ENCODE data around the gene EXOSC5. TPM values are rescaled to one million over a fixed set of nuclear protein-coding genes. Genes with fewer than 3 reads are reported as not detected.

Gene EXOSC5
- total RNA-seq, 1 donor from 2014 or later, result 50.4 TPM

- DNase-seq (ENCODE audit: low spot score), result no peak
- no peak overlapping the region for H3K27ac Mint-ChIP-seq
- intact Hi-C loops (cut with micrococcal nuclease), result no loop called here
- no peaks in the 10 kb centered on the region for H3K27me3 Mint-ChIP-seq (ENCODE audit: low read depth)
- peaks cover 8% of the 10 kb centered on the region for H3K4me1 Mint-ChIP-seq (ENCODE audit: low read depth)
- no peaks in the 10 kb centered on the region for H3K9me3 Mint-ChIP-seq
- H3K36me3 Mint-ChIP-seq (ENCODE audit: low read depth), result peaks cover 35% of the 10 kb centered on the region
- H3K4me3 Mint-ChIP-seq (ENCODE audit: low read depth), result no peak overlapping the region
Observed at GRCh38 chr19:41422955-41423354, 25.8 kb upstream of the EXOSC5 start.

- Mint-ChIP-seq H3K4me3 (ENCODE audit: low read depth) (no peak overlapping the region), H3K36me3 (ENCODE audit: low read depth) (peaks cover 35% of the 10 kb centered on the region), H3K9me3 (no peaks in the 10 kb centered on the region), H3K27me3 (ENCODE audit: low read depth) (no peaks in the 10 kb centered on the region), H3K4me1 (ENCODE audit: low read depth) (peaks cover 4% of the 10 kb centered on the region), H3K27ac (no peak overlapping the region)
- DNase-seq (ENCODE audit: low spot score), result no peak
- intact Hi-C loops (cut with micrococcal nuclease), result no loop called here
Observed at GRCh38 chr19:41422456-41422855, 25.3 kb upstream of the EXOSC5 start.

DNA sequence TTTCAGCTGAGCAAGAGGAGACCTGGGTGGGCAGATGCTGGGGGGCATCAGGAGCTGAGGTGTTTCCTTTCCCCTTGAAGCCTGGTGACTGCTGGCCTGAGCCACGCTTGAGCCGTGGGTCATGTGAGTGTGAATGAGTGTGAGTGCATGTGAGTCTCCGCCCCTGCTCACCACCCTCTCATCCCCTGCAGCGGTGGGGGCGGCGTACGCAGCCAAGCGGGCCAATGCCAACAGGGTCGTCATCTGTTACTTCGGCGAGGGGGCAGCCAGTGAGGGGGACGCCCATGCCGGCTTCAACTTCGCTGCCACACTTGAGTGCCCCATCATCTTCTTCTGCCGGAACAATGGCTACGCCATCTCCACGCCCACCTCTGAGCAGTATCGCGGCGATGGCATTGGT, 24.8 kb upstream of the EXOSC5 start:
- H3K9me3 Mint-ChIP-seq, result no peaks in the 10 kb centered on the region
- no peaks in the 10 kb centered on the region for H3K27me3 Mint-ChIP-seq (ENCODE audit: low read depth)
- H3K27ac Mint-ChIP-seq, result no peak overlapping the region
- no peak for DNase-seq (ENCODE audit: low spot score)
- peaks cover 2% of the 10 kb centered on the region for H3K4me1 Mint-ChIP-seq (ENCODE audit: low read depth)
- intact Hi-C loops (cut with micrococcal nuclease), result no loop called here
- peaks cover 35% of the 10 kb centered on the region for H3K36me3 Mint-ChIP-seq (ENCODE audit: low read depth)
- H3K4me3 Mint-ChIP-seq (ENCODE audit: low read depth), result no peak overlapping the region

- no peaks in the 10 kb centered on the region for H3K27me3 Mint-ChIP-seq (ENCODE audit: low read depth)
- H3K36me3 Mint-ChIP-seq (ENCODE audit: low read depth), result peaks cover 36% of the 10 kb centered on the region
- H3K4me1 Mint-ChIP-seq (ENCODE audit: low read depth), result no peaks in the 10 kb centered on the region
- intact Hi-C loops (cut with micrococcal nuclease), result no loop called here
- H3K4me3 Mint-ChIP-seq (ENCODE audit: low read depth), result no peak overlapping the region
- H3K27ac Mint-ChIP-seq, result no peak overlapping the region
- no peaks in the 10 kb centered on the region for H3K9me3 Mint-ChIP-seq
- DNase-seq (ENCODE audit: low spot score), result no peak
Observed at GRCh38 chr19:41421314-41421713, 24.2 kb upstream of the EXOSC5 start.

DNA sequence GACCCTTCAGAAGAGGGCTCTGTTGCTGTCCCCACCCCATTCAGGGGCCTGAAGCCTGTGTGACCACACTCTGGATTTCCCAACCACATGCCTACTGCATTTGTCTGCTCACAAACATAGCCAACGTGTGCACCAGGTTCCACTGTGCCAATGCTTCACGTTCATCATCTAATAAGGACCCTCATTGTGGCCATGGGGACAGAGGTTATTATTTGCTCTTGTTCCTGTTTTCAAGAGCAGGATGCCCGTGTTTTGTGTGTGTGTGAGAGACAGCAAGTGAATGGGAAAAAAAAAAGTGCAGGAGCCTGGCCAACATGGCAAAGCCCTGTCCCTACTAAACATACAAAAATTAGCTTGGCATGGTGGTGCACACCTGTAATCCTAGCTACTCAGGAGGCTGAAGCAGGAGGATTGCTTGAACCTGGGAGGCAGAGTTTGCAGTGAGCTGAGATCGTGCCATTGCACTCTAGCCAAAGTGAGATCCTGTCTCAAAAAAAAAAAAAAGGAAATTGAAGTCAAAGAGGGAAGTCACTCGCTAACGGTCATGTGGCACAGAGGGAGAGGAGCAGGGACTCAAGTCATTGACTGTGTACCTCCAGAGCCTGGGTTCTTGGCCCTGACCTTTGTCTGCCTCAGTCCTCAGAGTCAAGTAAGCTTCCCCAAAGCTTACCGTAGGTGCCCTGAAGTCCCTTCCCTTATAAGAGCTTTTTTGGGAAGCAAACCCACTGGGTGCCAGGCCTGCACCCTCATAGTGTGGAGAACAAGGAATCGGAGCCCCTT, 23.1 kb upstream of the EXOSC5 start:
- Mint-ChIP-seq H3K27ac (no peak overlapping the region), H3K4me3 (ENCODE audit: low read depth) (no peak overlapping the region), H3K27me3 (ENCODE audit: low read depth) (no peaks in the 10 kb centered on the region), H3K4me1 (ENCODE audit: low read depth) (no peaks in the 10 kb centered on the region), H3K9me3 (no peaks in the 10 kb centered on the region), H3K36me3 (ENCODE audit: low read depth) (peaks cover 38% of the 10 kb centered on the region)
- intact Hi-C loops (cut with micrococcal nuclease), result no loop called here
- DNase-seq (ENCODE audit: low spot score), result no peak

DNA sequence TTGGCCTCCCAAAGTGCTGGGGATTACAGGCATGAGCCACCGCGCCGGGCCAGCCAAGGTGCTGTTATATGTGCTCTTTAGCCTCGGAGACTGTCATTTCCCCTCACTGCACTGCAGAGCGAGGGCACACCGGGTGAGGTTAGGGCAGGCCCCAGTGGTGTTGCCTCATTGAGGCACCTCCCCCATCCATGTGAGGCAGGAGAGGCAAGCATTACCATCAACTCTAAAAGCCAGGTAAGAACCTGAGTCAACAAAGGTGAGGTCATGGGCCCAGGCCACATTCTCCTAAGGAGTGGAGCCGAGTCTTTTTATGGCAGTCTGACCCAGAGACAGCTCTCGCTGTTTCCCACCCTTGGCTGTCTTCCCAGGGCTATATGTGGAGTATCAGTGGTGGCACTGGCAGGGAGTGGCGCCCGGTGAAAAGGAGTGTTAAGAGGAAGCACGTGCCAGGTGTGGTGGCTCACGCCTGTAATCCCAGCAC, 19.1 kb upstream of the EXOSC5 start:
- no peaks in the 10 kb centered on the region for H3K9me3 Mint-ChIP-seq
- no peak overlapping the region for H3K4me3 Mint-ChIP-seq (ENCODE audit: low read depth)
- H3K27me3 Mint-ChIP-seq (ENCODE audit: low read depth), result no peaks in the 10 kb centered on the region
- no peak for DNase-seq (ENCODE audit: low spot score)
- peaks cover 30% of the 10 kb centered on the region for H3K36me3 Mint-ChIP-seq (ENCODE audit: low read depth)
- no peak overlapping the region for H3K27ac Mint-ChIP-seq
- intact Hi-C loops (cut with micrococcal nuclease), result no loop called here
- H3K4me1 Mint-ChIP-seq (ENCODE audit: low read depth), result no peaks in the 10 kb centered on the region

GRCh38 chr19:41415154-41415571, 18.0 kb upstream of the EXOSC5 start:
- DNase-seq (ENCODE audit: low spot score), result no peak
- intact Hi-C loops (cut with micrococcal nuclease), result no loop called here
- no peak overlapping the region for H3K27ac Mint-ChIP-seq
- peaks cover 24% of the 10 kb centered on the region for H3K36me3 Mint-ChIP-seq (ENCODE audit: low read depth)
- no peaks in the 10 kb centered on the region for H3K27me3 Mint-ChIP-seq (ENCODE audit: low read depth)
- H3K4me1 Mint-ChIP-seq (ENCODE audit: low read depth), result no peaks in the 10 kb centered on the region
- no peaks in the 10 kb centered on the region for H3K9me3 Mint-ChIP-seq
- H3K4me3 Mint-ChIP-seq (ENCODE audit: low read depth), result no peak overlapping the region

GRCh38 chr19:41414461-41414860, 17.3 kb upstream of the EXOSC5 start:
- Mint-ChIP-seq H3K4me3 (ENCODE audit: low read depth) (no peak overlapping the region), H3K27me3 (ENCODE audit: low read depth) (no peaks in the 10 kb centered on the region), H3K27ac (no peak overlapping the region), H3K36me3 (ENCODE audit: low read depth) (peaks cover 19% of the 10 kb centered on the region), H3K9me3 (no peaks in the 10 kb centered on the region), H3K4me1 (ENCODE audit: low read depth) (peaks cover 3% of the 10 kb centered on the region)
- intact Hi-C loops (cut with micrococcal nuclease), result no loop called here
- no peak for DNase-seq (ENCODE audit: low spot score)

DNA sequence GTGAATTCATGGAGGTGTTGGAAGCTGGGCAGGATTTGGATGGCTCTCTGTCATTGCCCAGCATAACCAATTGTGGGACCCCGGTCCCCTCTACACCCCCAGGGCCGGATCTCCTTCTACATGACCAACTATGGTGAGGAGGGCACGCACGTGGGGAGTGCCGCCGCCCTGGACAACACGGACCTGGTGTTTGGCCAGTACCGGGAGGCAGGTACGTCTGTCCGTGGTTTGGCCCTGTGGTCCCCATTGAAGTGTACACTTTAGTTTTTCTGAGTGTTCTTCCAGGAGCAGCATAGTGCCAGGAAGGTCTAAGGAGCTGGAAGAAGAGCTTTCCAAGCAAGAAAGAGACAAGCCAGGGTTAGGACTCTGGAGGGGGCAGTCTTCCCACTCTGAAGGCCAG, 16.8 kb upstream of the EXOSC5 start:
- H3K9me3 Mint-ChIP-seq, result no peaks in the 10 kb centered on the region
- H3K27me3 Mint-ChIP-seq (ENCODE audit: low read depth), result no peaks in the 10 kb centered on the region
- DNase-seq (ENCODE audit: low spot score), result no peak
- H3K4me3 Mint-ChIP-seq (ENCODE audit: low read depth), result no peak overlapping the region
- no peak overlapping the region for H3K27ac Mint-ChIP-seq
- peaks cover 7% of the 10 kb centered on the region for H3K4me1 Mint-ChIP-seq (ENCODE audit: low read depth)
- H3K36me3 Mint-ChIP-seq (ENCODE audit: low read depth), result peaks cover 15% of the 10 kb centered on the region
- intact Hi-C loops (cut with micrococcal nuclease), result no loop called here

GRCh38 chr19:41412953-41413352, 15.8 kb upstream of the EXOSC5 start:
- intact Hi-C loops (cut with micrococcal nuclease), result no loop called here

GRCh38 chr19:41411968-41412265, 14.8 kb upstream of the EXOSC5 start:
- no peak overlapping the region for H3K27ac Mint-ChIP-seq
- peaks cover 8% of the 10 kb centered on the region for H3K36me3 Mint-ChIP-seq (ENCODE audit: low read depth)

More at GRCh38 chr19:41412953-41413352, 15.8 kb upstream of the EXOSC5 start:
- H3K4me1 Mint-ChIP-seq (ENCODE audit: low read depth), result peaks cover 7% of the 10 kb centered on the region
- H3K9me3 Mint-ChIP-seq, result no peaks in the 10 kb centered on the region
- H3K4me3 Mint-ChIP-seq (ENCODE audit: low read depth), result no peak overlapping the region
- H3K27me3 Mint-ChIP-seq (ENCODE audit: low read depth), result no peaks in the 10 kb centered on the region
- H3K36me3 Mint-ChIP-seq (ENCODE audit: low read depth), result peaks cover 9% of the 10 kb centered on the region
- no peak overlapping the region for H3K27ac Mint-ChIP-seq
- no peak for DNase-seq (ENCODE audit: low spot score)

DNA sequence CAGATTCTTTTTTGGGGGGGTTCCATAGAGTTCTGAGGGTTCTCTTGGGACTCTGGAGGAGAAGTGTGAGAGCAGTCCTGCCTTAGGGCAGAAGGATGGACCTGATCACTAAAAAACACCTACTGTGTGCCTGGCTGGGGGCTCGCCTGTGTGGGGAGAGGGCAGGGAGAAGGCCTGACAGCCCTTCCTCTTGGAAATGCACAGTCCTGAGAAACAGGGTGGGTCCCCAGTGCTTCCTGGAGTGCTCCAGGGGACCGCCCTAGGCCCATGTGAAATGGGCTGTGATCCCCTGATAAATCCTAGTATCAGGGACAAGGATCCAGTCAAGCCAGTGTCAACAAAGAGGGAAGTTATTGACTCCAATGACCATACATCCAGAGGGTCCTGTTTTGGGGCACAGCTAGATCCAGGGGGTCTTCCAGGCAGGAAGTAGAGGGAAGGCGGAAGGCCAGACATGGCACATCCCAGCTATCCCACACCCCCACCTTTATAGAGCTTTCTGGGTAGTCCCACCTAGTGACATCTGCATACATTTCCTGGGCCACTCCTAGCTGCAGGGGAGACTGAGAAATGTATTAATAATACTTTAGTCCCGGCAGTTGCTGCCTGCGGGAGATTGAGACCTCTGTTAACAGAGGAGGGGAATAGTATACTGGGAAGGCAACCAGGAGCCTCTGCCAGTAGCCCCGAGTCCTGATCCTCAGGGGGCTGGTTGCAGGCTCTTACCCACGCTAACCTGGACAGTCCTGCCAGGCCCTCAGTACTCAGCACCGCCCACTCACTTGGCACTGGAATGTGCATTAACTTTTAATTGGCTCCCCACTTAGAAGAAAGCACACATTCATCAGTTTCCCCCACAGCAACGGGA, 14.2 kb upstream of the EXOSC5 start:
- H3K4me1 Mint-ChIP-seq (ENCODE audit: low read depth), result peaks cover 7% of the 10 kb centered on the region
- H3K4me3 Mint-ChIP-seq (ENCODE audit: low read depth), result no peak overlapping the region
- intact Hi-C loops (cut with micrococcal nuclease), result no loop called here
- no peak overlapping the region for H3K27ac Mint-ChIP-seq
- DNase-seq (ENCODE audit: low spot score), result no peak
- H3K27me3 Mint-ChIP-seq (ENCODE audit: low read depth), result no peaks in the 10 kb centered on the region
- H3K9me3 Mint-ChIP-seq, result no peaks in the 10 kb centered on the region
- H3K36me3 Mint-ChIP-seq (ENCODE audit: low read depth), result peaks cover 7% of the 10 kb centered on the region

More at GRCh38 chr19:41411968-41412265, 14.8 kb upstream of the EXOSC5 start:
- peaks cover 7% of the 10 kb centered on the region for H3K4me1 Mint-ChIP-seq (ENCODE audit: low read depth)
- H3K9me3 Mint-ChIP-seq, result no peaks in the 10 kb centered on the region
- no peak overlapping the region for H3K4me3 Mint-ChIP-seq (ENCODE audit: low read depth)
- intact Hi-C loops (cut with micrococcal nuclease), result no loop called here
- H3K27me3 Mint-ChIP-seq (ENCODE audit: low read depth), result no peaks in the 10 kb centered on the region
- no peak for DNase-seq (ENCODE audit: low spot score)

Measured in activated T-helper 2 cell treated with anti-CD3 and anti-CD28 coated beads, Interferon-gamma antibody, Interleukin-2, Interleukin-4, amounts not matched to agents 10 μg/mL and 5 μg/mL and 100 μg/mL, durations not matched to agents 14 hours and 24 hours and 36 hours (primary cell).